C1 segment of cervical spinal cord (tissue), 14 donors: ENCODE data around the gene HES2.
A peak's percentile ranks its signal among the peaks of the same experiment; 100 is the strongest.
"Not testable (repeated sequence)": the region's sequence is repeated elsewhere in the genome, so short reads cannot be mapped to it uniquely, and the experiment has no call there.

Source experiments
- DNase-seq, 14 donors: peaks; one replicate each; lab custom pipeline; 2025; lab: John Stamatoyannopoulos, UW

The HES2 gene

GRCh38 chr1:6437012-6437700 lies 17.4 kb upstream of the HES2 start:
- DNase-seq: peak in 10 of 14 donors; percentile 8 to 83 (median 28)

- not testable (repeated sequence) for DNase-seq
Observed at GRCh38 chr1:6436277-6436676, 16.6 kb upstream of the HES2 start.

- no peak for DNase-seq
Observed at GRCh38 chr1:6435547-6435946, 15.8 kb upstream of the HES2 start.

- no peak for DNase-seq
Observed at GRCh38 chr1:6435129-6435528, 15.4 kb upstream of the HES2 start.

- no peak for DNase-seq
Observed at GRCh38 chr1:6434186-6434585, 14.5 kb upstream of the HES2 start.

GRCh38 chr1:6431645-6432579 lies 12.2 kb upstream of the HES2 start:
- not testable (repeated sequence) for DNase-seq

- not testable (repeated sequence) for DNase-seq
Observed at GRCh38 chr1:6429660-6430411, 10.1 kb upstream of the HES2 start.

GRCh38 chr1:6428453-6428852 lies 8.7 kb upstream of the HES2 start:
- DNase-seq: not testable (repeated sequence)

- peak in 1 of 14 donors; percentile 37 for DNase-seq
Observed at GRCh38 chr1:6427441-6428390, 8.0 kb upstream of the HES2 start.

GRCh38 chr1:6426972-6427350 lies 7.2 kb upstream of the HES2 start:
- DNase-seq: no peak

- DNase-seq: no peak
Observed at GRCh38 chr1:6426277-6426971, 6.7 kb upstream of the HES2 start.

- DNase-seq: no peak
Observed at GRCh38 chr1:6425658-6426057, 5.9 kb upstream of the HES2 start.

GRCh38 chr1:6424619-6425593 lies 5.2 kb upstream of the HES2 start, which contains the start of gene ESPN:
Gene ESPN (plus strand): TSS chr1:6424776. CDS start chr1:6424956, 180 bp downstream.
- no peak for DNase-seq

- DNase-seq: no peak
Observed at GRCh38 chr1:6424000-6424565, 4.4 kb upstream of the HES2 start.

- DNase-seq: peak in 1 of 14 donors; percentile 27
Observed at GRCh38 chr1:6423321-6423999, 3.7 kb upstream of the HES2 start.

- no peak for DNase-seq
Observed at GRCh38 chr1:6421266-6421665, 1.5 kb upstream of the HES2 start.

- no peak for DNase-seq
Observed at GRCh38 chr1:6420454-6421042, 829 bp upstream of the HES2 start.

- DNase-seq: no peak
Observed at GRCh38 chr1:6419397-6419803, 319 bp downstream of the HES2 start.
